Caco-2 (cell line): ENCODE measurements around the gene WDFY2. TPM values are rescaled to one million over a fixed set of nuclear protein-coding genes. Genes with fewer than 3 reads are reported as not detected.

Source experiments
- BruUV-seq: library from RNA; stranded (reverse); fragments of 400-500 nt; replicated peaks from 2 replicates; lab custom pipeline; 2021; lab: Mats Ljungman, UMichigan
- CTCF ChIA-PET: fragments of 300-600 bp; sonication (Branson Sonifier 250); formaldehyde crosslinking; loops from one replicate; lab custom pipeline; 2022; ENCODE audit warnings: antibody characterized with exemption; lab: Charles Lee
- POLR2A ChIA-PET: fragments of 300-600 bp; sonication (Branson Sonifier 250); formaldehyde crosslinking; loops from one replicate; lab custom pipeline; 2022; ENCODE audit warnings: antibody characterized with exemption; lab: Charles Lee
- DNase-seq, 2 experiments: peaks; one replicate each; pipeline versions ENCODE4 v3.0.0 to v3.0.0-alpha.2; 2020 to 2022
- H3K27me3 ChIP-seq: replicated peaks from 2 replicates; pipeline ENCODE4 v1.6.0; 2011; ENCODE audit warnings: low read length; ENCODE audit not compliant: control insufficient read depth, insufficient read depth
- H3K36me3 ChIP-seq: 2 replicates; pipeline ENCODE4 v1.5.1; 2011; ENCODE audit warnings: low read length; ENCODE audit not compliant: control insufficient read depth, insufficient read depth
- H3K4me1 ChIP-seq: fragments of 250-450 bp; sonication (Bioruptor Pico); 2 replicates; pipeline ENCODE4 v1.5.1; 2020; ENCODE audit warnings: mild to moderate bottlenecking
- H3K4me3 ChIP-seq: 2 replicates; pipeline ENCODE4 v1.5.1; 2011; ENCODE audit warnings: low read depth, mild to moderate bottlenecking, control low read depth, low read length
- H3K9me3 ChIP-seq: fragments of 250-450 bp; sonication (Bioruptor Pico); 2 replicates; pipeline ENCODE4 v1.5.1; 2020; ENCODE audit warnings: mild to moderate bottlenecking, moderate library complexity
- H3K27ac Mint-ChIP-seq: one replicate; pipeline ENCODE4 v1.8.0; 2022; ENCODE audit warnings: mixed read lengths; ENCODE audit not compliant: unreplicated experiment
- H3K27me3 Mint-ChIP-seq: one replicate; pipeline ENCODE4 v1.8.0; 2022; ENCODE audit warnings: mixed read lengths; ENCODE audit not compliant: insufficient read depth, unreplicated experiment
- H3K36me3 Mint-ChIP-seq: one replicate; pipeline ENCODE4 v1.8.0; 2022; ENCODE audit warnings: mild to moderate bottlenecking, mixed read lengths; ENCODE audit not compliant: insufficient read depth, unreplicated experiment
- H3K4me1 Mint-ChIP-seq: one replicate; pipeline ENCODE4 v1.8.0; 2022; ENCODE audit warnings: low read depth, mixed read lengths; ENCODE audit not compliant: unreplicated experiment
- H3K4me3 Mint-ChIP-seq: one replicate; pipeline ENCODE4 v1.8.0; 2022; ENCODE audit warnings: mild to moderate bottlenecking, moderate library complexity, mixed read lengths; ENCODE audit not compliant: unreplicated experiment
- H3K9me3 Mint-ChIP-seq: one replicate; pipeline ENCODE4 v1.8.0; 2022; ENCODE audit warnings: mixed read lengths; ENCODE audit not compliant: unreplicated experiment
- intact Hi-C: fragments of 100-400 bp; cut with micrococcal nuclease; formaldehyde crosslinking; loops from one replicate; pipeline ENCODE4 v1.10.0; 2022; ENCODE audit not compliant: unreplicated experiment
- total RNA-seq: library from RNA; stranded (reverse); gene quantifications from 2 replicates; pipeline ENCODE4 v1.2.3, GENCODE V29; 2022
- TF ChIP-seq, protein P1 (sequence below), 2 experiments: fragments of 200-600 bp in 1 of 2; IDR thresholded peaks; 1 replicate in 1 of 2; 2 replicates in 1 of 2; pipeline versions ENCODE4 v1.5.1 to v1.8.0; 2011 to 2022; ENCODE audit warnings: antibody characterized with exemption in 1 of 2, control low read depth in 1 of 2, inconsistent platforms in 1 of 2, low read depth in 1 of 2, low read length in 1 of 2, mild to moderate bottlenecking in 1 of 2, moderate library complexity in 1 of 2; ENCODE audit not compliant: insufficient read depth in 1 of 2, severe bottlenecking in 1 of 2, unreplicated experiment in 1 of 2

The WDFY2 gene
- total RNA-seq, 1 experiment from 2014 or later = 9.2 TPM

DNA sequence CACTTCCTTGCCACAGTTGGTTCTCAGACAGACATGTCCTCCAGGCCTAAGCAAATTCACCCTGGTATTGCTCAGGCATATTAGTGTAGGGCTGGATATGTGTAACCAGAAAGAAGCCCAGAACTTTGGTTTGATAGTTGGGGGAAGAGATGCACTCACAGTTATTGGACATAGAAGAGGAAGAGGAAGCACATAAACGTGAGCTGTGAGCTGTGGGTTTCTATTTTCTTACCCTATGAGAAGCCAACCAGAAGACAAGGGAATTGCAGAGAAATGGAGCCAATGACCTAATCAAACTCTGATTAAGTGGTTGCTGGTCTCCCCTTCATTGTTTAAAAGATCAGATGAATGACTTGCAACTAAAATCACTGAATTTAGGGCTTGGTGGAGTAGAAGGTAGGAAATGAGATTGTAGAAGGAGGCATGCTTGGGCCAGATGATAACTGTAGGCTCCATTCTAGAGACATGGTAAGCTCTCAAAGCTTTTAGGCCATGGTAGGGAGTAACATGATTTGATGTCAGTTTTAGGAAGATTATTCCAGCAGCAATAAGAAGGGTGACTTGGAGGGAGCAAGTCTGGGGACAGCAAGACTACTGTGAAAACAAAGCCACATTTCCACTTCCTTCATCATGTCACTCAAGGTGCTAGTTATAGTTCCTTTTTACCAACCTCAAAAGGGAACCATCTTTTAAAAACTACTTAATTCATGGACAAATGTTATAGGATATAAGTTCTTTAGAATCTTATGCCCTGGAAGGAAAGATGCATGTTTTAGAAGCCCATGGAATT is 24.1 kb upstream of the WDFY2 start:
- CTCF ChIA-PET = no interaction called here
- no peak overlapping the region for H3K27ac Mint-ChIP-seq

DNA sequence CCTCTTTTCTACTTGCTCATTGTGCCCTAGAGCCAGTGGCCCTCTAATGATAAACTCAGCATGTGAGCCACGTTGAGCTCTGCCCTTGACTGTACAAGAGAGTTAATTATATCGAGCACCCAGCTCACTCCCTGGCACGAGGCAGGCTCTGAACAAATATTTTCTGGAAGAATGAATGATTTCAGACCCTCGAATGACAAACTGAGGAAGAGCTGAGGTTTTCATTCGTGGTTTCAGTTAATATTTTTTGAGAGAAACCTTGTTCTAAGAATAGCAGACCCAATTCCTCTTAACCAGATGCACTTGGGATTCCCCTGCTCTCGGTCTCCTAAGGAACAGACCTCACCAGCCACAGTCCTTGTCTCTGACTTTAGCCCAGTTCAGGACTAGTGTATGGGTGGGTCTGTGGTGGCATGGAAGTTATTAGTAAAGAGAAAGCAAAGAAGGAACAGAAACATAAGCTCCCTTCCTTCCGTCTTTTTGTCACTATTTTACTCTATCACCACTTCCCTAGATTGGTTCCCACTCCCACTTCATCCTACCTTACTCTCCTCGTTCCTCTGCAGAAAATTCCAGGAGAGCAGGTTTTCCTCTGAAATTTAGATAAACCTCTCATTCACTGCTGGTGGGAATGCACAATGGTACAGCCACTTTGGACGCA is 22.1 kb upstream of the WDFY2 start:
- intact Hi-C loops = no loop called here
- Histone ChIP-seq H3K4me1 (no peaks in the 10 kb centered on the region), H3K36me3 (no peaks in the 10 kb centered on the region), H3K4me3 (no peak overlapping the region), H3K9me3 (no peaks in the 10 kb centered on the region; the same call in 1 of the 2 replicates), H3K27me3 (no peaks in the 10 kb centered on the region)
- H3K4me3 Mint-ChIP-seq = no peak overlapping the region
- CTCF ChIA-PET = no interaction called here
- no peaks in the 10 kb centered on the region for H3K9me3 Mint-ChIP-seq
- TF ChIP-seq, protein P1, sequence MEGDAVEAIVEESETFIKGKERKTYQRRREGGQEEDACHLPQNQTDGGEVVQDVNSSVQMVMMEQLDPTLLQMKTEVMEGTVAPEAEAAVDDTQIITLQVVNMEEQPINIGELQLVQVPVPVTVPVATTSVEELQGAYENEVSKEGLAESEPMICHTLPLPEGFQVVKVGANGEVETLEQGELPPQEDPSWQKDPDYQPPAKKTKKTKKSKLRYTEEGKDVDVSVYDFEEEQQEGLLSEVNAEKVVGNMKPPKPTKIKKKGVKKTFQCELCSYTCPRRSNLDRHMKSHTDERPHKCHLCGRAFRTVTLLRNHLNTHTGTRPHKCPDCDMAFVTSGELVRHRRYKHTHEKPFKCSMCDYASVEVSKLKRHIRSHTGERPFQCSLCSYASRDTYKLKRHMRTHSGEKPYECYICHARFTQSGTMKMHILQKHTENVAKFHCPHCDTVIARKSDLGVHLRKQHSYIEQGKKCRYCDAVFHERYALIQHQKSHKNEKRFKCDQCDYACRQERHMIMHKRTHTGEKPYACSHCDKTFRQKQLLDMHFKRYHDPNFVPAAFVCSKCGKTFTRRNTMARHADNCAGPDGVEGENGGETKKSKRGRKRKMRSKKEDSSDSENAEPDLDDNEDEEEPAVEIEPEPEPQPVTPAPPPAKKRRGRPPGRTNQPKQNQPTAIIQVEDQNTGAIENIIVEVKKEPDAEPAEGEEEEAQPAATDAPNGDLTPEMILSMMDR (IDR thresholded peaks at IDR 0.05; ENCODE audit: insufficient read depth in 1 of 2, low read depth in 1 of 2, low read length in 1 of 2, severe bottlenecking in 1 of 2, unreplicated experiment in 1 of 2) = no peak
- H3K27me3 Mint-ChIP-seq = peaks cover 3% of the 10 kb centered on the region
- DNase-seq = no peak
- H3K27ac Mint-ChIP-seq = no peak overlapping the region
- POLR2A ChIA-PET = no interaction called here
- no peaks in the 10 kb centered on the region for H3K36me3 Mint-ChIP-seq
- peaks cover 7% of the 10 kb centered on the region for H3K4me1 Mint-ChIP-seq
- BruUV-seq = no TSS peak

More for the DNA sequence above, 24.1 kb upstream of the WDFY2 start:
- Histone ChIP-seq H3K4me1 (no peaks in the 10 kb centered on the region), H3K4me3 (no peak overlapping the region), H3K36me3 (no peaks in the 10 kb centered on the region), H3K9me3 (no peaks in the 10 kb centered on the region), H3K27me3 (no peaks in the 10 kb centered on the region)
- BruUV-seq = no TSS peak
- no peaks in the 10 kb centered on the region for H3K36me3 Mint-ChIP-seq
- H3K27me3 Mint-ChIP-seq = peaks cover 3% of the 10 kb centered on the region
- no peak for DNase-seq
- H3K4me3 Mint-ChIP-seq = no peak overlapping the region
- intact Hi-C loops = loop anchor here (2.0 kb wide), 1 partner anchor 61 kb away; no protein-coding TSS in a partner anchor
- H3K4me1 Mint-ChIP-seq = peaks cover 7% of the 10 kb centered on the region
- H3K9me3 Mint-ChIP-seq = no peaks in the 10 kb centered on the region
- POLR2A ChIA-PET = no interaction called here
- TF ChIP-seq, protein P1 (IDR thresholded peaks at IDR 0.05; ENCODE audit: insufficient read depth in 1 of 2, low read depth in 1 of 2, low read length in 1 of 2, severe bottlenecking in 1 of 2, unreplicated experiment in 1 of 2) = no peak

DNA sequence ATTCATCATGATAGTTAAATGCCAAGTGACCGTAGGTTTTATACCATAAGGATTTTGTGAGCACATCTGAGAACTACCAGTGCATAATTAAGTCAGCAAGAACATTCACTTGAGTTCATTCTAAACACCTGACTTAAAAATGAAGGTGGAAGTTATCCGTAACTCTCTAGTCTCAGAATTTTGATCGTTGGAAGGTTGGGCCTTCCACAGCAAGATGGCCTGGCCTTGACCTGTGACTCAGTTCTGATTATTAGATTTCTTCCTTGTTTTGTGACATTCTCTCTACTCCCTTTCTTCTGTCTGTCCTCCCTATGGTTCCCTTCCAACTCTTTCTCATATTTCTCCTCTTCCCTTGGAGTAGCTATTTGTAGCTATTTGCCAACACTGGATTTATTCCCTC is 20.0 kb upstream of the WDFY2 start:
- Mint-ChIP-seq H3K9me3 (no peaks in the 10 kb centered on the region), H3K4me3 (no peak overlapping the region), H3K4me1 (no peaks in the 10 kb centered on the region), H3K36me3 (no peaks in the 10 kb centered on the region), H3K27ac (no peak overlapping the region), H3K27me3 (peaks cover 3% of the 10 kb centered on the region)
- H3K4me3 ChIP-seq = no peak overlapping the region
- H3K4me1 ChIP-seq = no peaks in the 10 kb centered on the region
- no peaks in the 10 kb centered on the region; the same call in 1 of the 2 replicates for H3K9me3 ChIP-seq
- TF ChIP-seq, protein P1 (IDR thresholded peaks at IDR 0.05; ENCODE audit: insufficient read depth in 1 of 2, low read depth in 1 of 2, low read length in 1 of 2, severe bottlenecking in 1 of 2, unreplicated experiment in 1 of 2) = no peak
- no peak for DNase-seq
- no peaks in the 10 kb centered on the region for H3K27me3 ChIP-seq
- ChIA-PET POLR2A (no interaction called here), CTCF (no interaction called here)
- BruUV-seq = no TSS peak
- intact Hi-C loops = no loop called here
- H3K36me3 ChIP-seq = no peaks in the 10 kb centered on the region
